ENCODE data around the gene PI4K2A. TPM values are rescaled to one million over a fixed set of nuclear protein-coding genes. Genes with fewer than 3 reads are reported as not detected.

PI4K2A gene
- total RNA-seq, 1 experiment from 2014 or later, result 23.5 TPM

DNA sequence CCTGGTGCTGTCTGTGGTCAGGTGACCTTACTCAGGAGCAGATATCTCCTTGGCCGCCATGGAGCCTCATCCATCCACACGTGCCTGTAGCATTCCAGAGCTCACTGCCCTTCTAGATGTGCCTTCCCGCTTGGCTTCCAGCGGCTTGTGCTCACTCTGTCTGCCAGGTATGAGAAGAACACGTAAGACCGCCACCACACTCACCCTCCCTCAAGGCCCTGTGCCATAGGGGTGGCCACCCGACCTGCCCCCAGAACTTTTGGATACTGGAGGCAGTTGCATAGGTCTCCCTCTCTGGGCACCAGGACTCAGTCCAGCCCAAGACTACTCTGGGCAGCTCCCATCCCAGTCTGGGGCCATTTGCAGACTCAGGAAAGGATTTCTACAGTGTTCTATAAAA is 77.2 kb downstream of the PI4K2A start:
- CTCF ChIA-PET, result interaction anchor here (0.7 to 21.1 kb wide), 7 partner anchors 9 to 75 kb away, joined by 4 to 847 read pairs (median 11); partner anchors contain the start of genes AVPI1 and ZFYVE27
- TF ChIP-seq, protein P1, sequence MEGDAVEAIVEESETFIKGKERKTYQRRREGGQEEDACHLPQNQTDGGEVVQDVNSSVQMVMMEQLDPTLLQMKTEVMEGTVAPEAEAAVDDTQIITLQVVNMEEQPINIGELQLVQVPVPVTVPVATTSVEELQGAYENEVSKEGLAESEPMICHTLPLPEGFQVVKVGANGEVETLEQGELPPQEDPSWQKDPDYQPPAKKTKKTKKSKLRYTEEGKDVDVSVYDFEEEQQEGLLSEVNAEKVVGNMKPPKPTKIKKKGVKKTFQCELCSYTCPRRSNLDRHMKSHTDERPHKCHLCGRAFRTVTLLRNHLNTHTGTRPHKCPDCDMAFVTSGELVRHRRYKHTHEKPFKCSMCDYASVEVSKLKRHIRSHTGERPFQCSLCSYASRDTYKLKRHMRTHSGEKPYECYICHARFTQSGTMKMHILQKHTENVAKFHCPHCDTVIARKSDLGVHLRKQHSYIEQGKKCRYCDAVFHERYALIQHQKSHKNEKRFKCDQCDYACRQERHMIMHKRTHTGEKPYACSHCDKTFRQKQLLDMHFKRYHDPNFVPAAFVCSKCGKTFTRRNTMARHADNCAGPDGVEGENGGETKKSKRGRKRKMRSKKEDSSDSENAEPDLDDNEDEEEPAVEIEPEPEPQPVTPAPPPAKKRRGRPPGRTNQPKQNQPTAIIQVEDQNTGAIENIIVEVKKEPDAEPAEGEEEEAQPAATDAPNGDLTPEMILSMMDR (IDR thresholded peaks at IDR 0.05; ENCODE audit: unreplicated experiment), result no peak
- Mint-ChIP-seq H3K27me3 (ENCODE audit: insufficient read depth, unreplicated experiment) (no peaks in the 10 kb centered on the region), H3K27ac (ENCODE audit: low read depth, unreplicated experiment) (peak overlapping the region; percentile 97), H3K4me3 (ENCODE audit: unreplicated experiment) (peak overlapping the region; percentile 70), H3K4me1 (ENCODE audit: insufficient read depth, unreplicated experiment) (peaks cover 62% of the 10 kb centered on the region), H3K9me3 (ENCODE audit: unreplicated experiment) (no peaks in the 10 kb centered on the region), H3K36me3 (ENCODE audit: insufficient read depth, unreplicated experiment) (peaks cover 36% of the 10 kb centered on the region)
- no peak for DNase-seq (ENCODE audit: unreplicated experiment)
- BruUV-seq (replicated peaks), result no TSS peak
- intact Hi-C loops (cut with micrococcal nuclease), result no loop called here
- POLR2A ChIA-PET, result interaction anchor here (0.6 to 20.1 kb wide), 5 partner anchors 12 to 928 kb away, joined by 3 to 915 read pairs (median 12); partner anchors contain the start of genes AVPI1, PI4K2A and ZFYVE27

DNA sequence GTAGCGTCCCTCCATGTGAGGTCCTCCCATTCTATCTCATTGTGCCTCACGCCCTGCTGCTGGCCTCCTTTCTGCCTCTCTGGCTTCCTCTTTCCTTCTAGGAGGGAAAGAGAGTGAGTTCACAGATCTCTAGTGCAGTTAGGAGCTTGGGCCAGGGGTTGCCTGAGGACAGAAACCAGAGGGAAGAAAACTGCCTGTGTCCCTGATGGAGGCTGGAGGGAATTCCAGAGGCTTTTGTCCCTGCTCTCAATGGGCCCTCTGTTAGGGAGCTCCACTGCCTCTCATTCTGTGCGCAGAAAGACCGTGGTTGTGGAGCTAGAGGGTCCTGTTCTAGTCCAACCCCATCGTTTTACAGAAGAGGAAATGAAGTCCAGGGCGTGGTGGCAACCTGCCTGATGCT is 77.7 kb downstream of the PI4K2A start:
- no peak for DNase-seq (ENCODE audit: unreplicated experiment)
- TF ChIP-seq, protein P1 (IDR thresholded peaks at IDR 0.05; ENCODE audit: unreplicated experiment), result no peak
- Mint-ChIP-seq H3K27ac (ENCODE audit: low read depth, unreplicated experiment) (peak overlapping the region; percentile 97), H3K4me1 (ENCODE audit: insufficient read depth, unreplicated experiment) (peaks cover 57% of the 10 kb centered on the region), H3K36me3 (ENCODE audit: insufficient read depth, unreplicated experiment) (peaks cover 36% of the 10 kb centered on the region), H3K4me3 (ENCODE audit: unreplicated experiment) (peak overlapping the region; percentile 70), H3K27me3 (ENCODE audit: insufficient read depth, unreplicated experiment) (no peaks in the 10 kb centered on the region), H3K9me3 (ENCODE audit: unreplicated experiment) (no peaks in the 10 kb centered on the region)
- intact Hi-C loops (cut with micrococcal nuclease), result no loop called here
- TSS peak; percentile 81 for BruUV-seq (replicated peaks)
- ChIA-PET CTCF (interaction anchor here (0.6 to 21.1 kb wide), 5 partner anchors 9 to 1913 kb away, joined by 3 to 847 read pairs (median 11); partner anchors contain the start of genes AVPI1 and ZFYVE27), POLR2A (interaction anchor here (0.6 to 20.1 kb wide), 11 partner anchors 10 to 434 kb away, joined by 3 to 915 read pairs (median 5); partner anchors contain the start of genes AVPI1 and ZFYVE27)

DNA sequence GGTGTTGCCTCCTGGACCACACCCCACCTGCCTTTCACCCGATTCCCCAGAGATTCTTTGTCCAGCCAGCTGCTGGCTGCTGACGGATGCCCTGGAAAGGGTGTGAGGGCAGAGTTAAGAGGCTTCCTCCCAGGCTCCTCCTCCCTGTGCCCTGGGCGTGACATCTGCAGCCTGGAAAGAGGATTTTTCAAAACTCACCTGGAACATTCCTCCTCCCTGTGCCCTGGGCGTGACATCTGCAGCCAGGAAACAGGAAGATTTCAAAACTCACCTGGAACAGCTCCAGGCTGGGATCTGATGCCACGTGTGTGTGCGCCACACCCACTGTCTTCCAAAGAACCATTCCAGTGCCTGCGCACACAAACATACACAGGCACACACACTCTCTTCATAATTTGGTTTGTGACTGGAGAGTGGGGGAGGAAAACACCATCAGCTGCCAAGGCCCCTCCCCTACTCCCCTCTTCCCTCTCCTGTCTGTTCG is 78.2 kb downstream of the PI4K2A start:
- Mint-ChIP-seq H3K4me3 (ENCODE audit: unreplicated experiment) (peak overlapping the region; percentile 70), H3K9me3 (ENCODE audit: unreplicated experiment) (no peaks in the 10 kb centered on the region), H3K4me1 (ENCODE audit: insufficient read depth, unreplicated experiment) (peaks cover 57% of the 10 kb centered on the region), H3K27ac (ENCODE audit: low read depth, unreplicated experiment) (peak overlapping the region; percentile 97), H3K27me3 (ENCODE audit: insufficient read depth, unreplicated experiment) (no peaks in the 10 kb centered on the region), H3K36me3 (ENCODE audit: insufficient read depth, unreplicated experiment) (peaks cover 36% of the 10 kb centered on the region)
- ChIA-PET CTCF (interaction anchor here (0.6 to 21.1 kb wide), 6 partner anchors 10 to 1913 kb away, joined by 3 to 847 read pairs (median 8); partner anchors contain the start of genes AVPI1 and ZFYVE27), POLR2A (interaction anchor here (0.6 to 20.1 kb wide), 13 partner anchors 10 to 435 kb away, joined by 3 to 915 read pairs (median 4); partner anchors contain the start of genes AVPI1 and ZFYVE27)
- BruUV-seq (replicated peaks), result no TSS peak
- peak; percentile 100 for DNase-seq (ENCODE audit: unreplicated experiment)
- intact Hi-C loops (cut with micrococcal nuclease), result no loop called here
- TF ChIP-seq, protein P1 (IDR thresholded peaks at IDR 0.05; ENCODE audit: unreplicated experiment), result no peak

DNA sequence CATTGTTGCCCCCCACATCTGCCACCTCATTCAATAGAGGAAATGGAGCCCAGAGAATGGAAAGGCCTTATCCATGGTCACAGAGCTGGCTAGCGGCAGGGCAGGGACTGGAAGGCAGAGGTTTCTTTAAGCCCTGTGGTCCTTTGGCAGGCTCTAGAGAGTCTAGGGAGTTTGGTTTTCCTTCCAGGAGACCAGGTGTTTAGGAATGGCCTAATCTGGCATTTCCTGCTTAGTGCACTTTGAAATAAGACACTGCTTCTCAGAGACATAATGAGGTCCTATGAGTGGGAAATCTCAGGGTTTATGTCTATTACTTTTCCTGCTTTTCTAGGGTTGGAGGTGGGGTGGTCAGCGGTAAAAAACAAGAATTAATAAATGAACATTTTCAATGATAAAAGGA is 79.1 kb downstream of the PI4K2A start:
- TF ChIP-seq, protein P1 (IDR thresholded peaks at IDR 0.05; ENCODE audit: unreplicated experiment), result no peak
- intact Hi-C loops (cut with micrococcal nuclease), result no loop called here
- Mint-ChIP-seq H3K27ac (ENCODE audit: low read depth, unreplicated experiment) (peak overlapping the region; percentile 97), H3K27me3 (ENCODE audit: insufficient read depth, unreplicated experiment) (no peaks in the 10 kb centered on the region), H3K9me3 (ENCODE audit: unreplicated experiment) (no peaks in the 10 kb centered on the region), H3K4me3 (ENCODE audit: unreplicated experiment) (no peak overlapping the region), H3K36me3 (ENCODE audit: insufficient read depth, unreplicated experiment) (peaks cover 36% of the 10 kb centered on the region), H3K4me1 (ENCODE audit: insufficient read depth, unreplicated experiment) (peaks cover 64% of the 10 kb centered on the region)
- DNase-seq (ENCODE audit: unreplicated experiment), result peak; percentile 51
- POLR2A ChIA-PET, result interaction anchor here (1.6 to 20.1 kb wide), 3 partner anchors 10 to 38 kb away, joined by 13 to 915 read pairs (median 539); partner anchors contain the start of genes AVPI1 and ZFYVE27
- CTCF ChIA-PET, result interaction anchor here (1.0 to 21.1 kb wide), 5 partner anchors 9 to 36 kb away, joined by 4 to 847 read pairs (median 6); partner anchors contain the start of gene ZFYVE27
- no TSS peak for BruUV-seq (replicated peaks)

All from MCF 10A (cell line).